RWPE1 (cell line): ENCODE measurements around the gene RNF123.
A peak's percentile ranks its signal among the peaks of the same experiment; 100 is the strongest.

Source experiments
- CTCF ChIA-PET: fragments of 350-600 bp; sonication (Branson Sonifier 250); formaldehyde crosslinking; extraction: SDS; loops from one replicate; lab custom pipeline; 2021; lab: Yijun Ruan, JAX
- POLR2A ChIA-PET: fragments of 400-600 bp; formaldehyde crosslinking; extraction: SDS; loops from one replicate; lab custom pipeline; 2020; ENCODE audit warnings: antibody characterized with exemption; ENCODE audit not compliant: low non-redundant PET; lab: Yijun Ruan, JAX
- DNase-seq: peaks from one replicate; pipeline ENCODE4 v3.0.0; 2012; ENCODE audit warnings: low spot score
- H3K27ac ChIP-seq: fragments of 450-650 bp; 2 replicates; pipeline ENCODE4 v1.5.1; 2017
- CTCF ChIP-seq: fragments of 450-650 bp; conservative IDR thresholded peaks from 2 replicates; pipeline ENCODE4 v1.5.1; 2017; ENCODE audit warnings: low read depth, mild to moderate bottlenecking

Gene RNF123

GRCh38 chr3:49729966-49730609 lies 40.7 kb downstream of the RNF123 start:
- TF ChIP-seq CTCF: no peak
- no peak for DNase-seq
- no peak overlapping the region for H3K27ac ChIP-seq
- ChIA-PET POLR2A (no interaction called here), CTCF (interaction anchor here (0.6 kb wide), 1 partner anchor 595 kb away, joined by 6 read pairs; no protein-coding TSS in a partner anchor)

GRCh38 chr3:49732597-49732996 lies 43.2 kb downstream of the RNF123 start:
- no peak for TF ChIP-seq CTCF
- CTCF ChIA-PET: no interaction called here
- no peak for DNase-seq
- H3K27ac ChIP-seq: no peak overlapping the region
- POLR2A ChIA-PET: no interaction called here

GRCh38 chr3:49733551-49733950 lies 44.2 kb downstream of the RNF123 start:
- ChIA-PET POLR2A (no interaction called here), CTCF (interaction anchor here (0.6 kb wide), 1 partner anchor 14 kb away, joined by 3 read pairs; no protein-coding TSS in a partner anchor)
- no peak for TF ChIP-seq CTCF
- H3K27ac ChIP-seq: no peak overlapping the region
- DNase-seq: no peak

GRCh38 chr3:49734752-49735151 lies 45.4 kb downstream of the RNF123 start:
- TF ChIP-seq CTCF: no peak
- ChIA-PET CTCF (no interaction called here), POLR2A (no interaction called here)
- DNase-seq: no peak
- no peak overlapping the region for H3K27ac ChIP-seq

- no peak for TF ChIP-seq CTCF
- ChIA-PET POLR2A (no interaction called here), CTCF (no interaction called here)
- no peak for DNase-seq
- H3K27ac ChIP-seq: 0 out of 2 replicates have a peak overlapping the region, but pooled peaks have one; percentile 2
Measured at GRCh38 chr3:49738067-49738713, 48.8 kb downstream of the RNF123 start.

GRCh38 chr3:49740427-49740826 lies 51.1 kb downstream of the RNF123 start:
- ChIA-PET CTCF (no interaction called here), POLR2A (no interaction called here)
- no peak overlapping the region for H3K27ac ChIP-seq
- no peak for DNase-seq
- no peak for TF ChIP-seq CTCF
